HL-60 (cell line): ENCODE results near the gene NFASC.

ENCODE experiments used
- DNase-seq, 2 experiments: peaks; one replicate each; pipeline ENCODE4 v3.0.0-alpha.2; 2010 to 2020; ENCODE audit warnings: low read depth in 1 of 2, low spot score in 1 of 2
- H3K27ac ChIP-seq: fragments of 250-450 bp; sonication (Bioruptor Pico); replicated peaks from 2 replicates; pipeline ENCODE4 v1.5.1; 2020; ENCODE audit warnings: mild to moderate bottlenecking, moderate library complexity
- H3K27me3 ChIP-seq: fragments of 250-450 bp; sonication (Bioruptor Pico); 2 replicates; pipeline ENCODE4 v1.5.1; 2021; ENCODE audit warnings: mild to moderate bottlenecking, moderate library complexity; ENCODE audit not compliant: insufficient read depth, poor library complexity, severe bottlenecking
- H3K4me3 ChIP-seq: replicated peaks from 2 replicates; pipeline ENCODE4 v1.5.1; 2011; ENCODE audit warnings: mild to moderate bottlenecking, control low read depth, low read length; ENCODE audit not compliant: insufficient read depth
- CTCF ChIP-seq: IDR thresholded peaks from one replicate; pipeline ENCODE4 v1.5.1; 2011; ENCODE audit warnings: low read length, control low read depth, inconsistent platforms; ENCODE audit not compliant: insufficient read depth
- GABPA ChIP-seq: IDR thresholded peaks from 2 replicates; pipeline ENCODE4 v1.6.1; 2012; ENCODE audit warnings: low read depth
- POLR2AphosphoS5 ChIP-seq: IDR thresholded peaks from 2 replicates; pipeline ENCODE4 v1.6.1; 2012; ENCODE audit warnings: low read depth
- SPI1 ChIP-seq: IDR thresholded peaks from 2 replicates; pipeline ENCODE4 v1.6.1; 2012; ENCODE audit warnings: low read depth, mild to moderate bottlenecking, borderline replicate concordance
- TF ChIP-seq, protein P1 (sequence below): IDR thresholded peaks from 2 replicates; pipeline ENCODE4 v1.6.1; 2012; ENCODE audit warnings: low read depth; ENCODE audit not compliant: insufficient replicate concordance

The NFASC gene

DNA sequence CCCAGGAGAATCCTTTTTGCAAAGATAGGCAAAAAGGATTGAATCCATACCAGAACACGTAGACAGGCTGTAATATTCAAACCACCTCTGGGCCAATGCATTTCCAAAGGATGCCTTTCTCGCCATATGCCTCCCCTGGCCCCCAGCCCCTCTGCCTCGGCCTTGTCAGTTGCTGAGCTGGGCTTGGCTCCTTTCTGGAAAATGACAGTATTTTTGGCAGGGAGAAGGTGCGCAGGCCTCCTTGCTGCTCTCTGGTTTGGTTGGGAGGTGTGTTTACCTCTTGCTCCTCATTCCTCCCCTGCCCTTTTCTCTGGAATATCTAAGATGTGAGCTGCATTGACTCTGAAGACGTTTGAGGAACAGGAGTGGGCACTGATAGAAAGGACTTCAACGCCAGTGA lies 146.3 kb downstream of the NFASC start:
- no peak for DNase-seq
- no peak for TF ChIP-seq GABPA
- no peak for TF ChIP-seq CTCF
- no peak for TF ChIP-seq SPI1
- no peak for TF ChIP-seq POLR2AphosphoS5
- TF ChIP-seq, protein P1, sequence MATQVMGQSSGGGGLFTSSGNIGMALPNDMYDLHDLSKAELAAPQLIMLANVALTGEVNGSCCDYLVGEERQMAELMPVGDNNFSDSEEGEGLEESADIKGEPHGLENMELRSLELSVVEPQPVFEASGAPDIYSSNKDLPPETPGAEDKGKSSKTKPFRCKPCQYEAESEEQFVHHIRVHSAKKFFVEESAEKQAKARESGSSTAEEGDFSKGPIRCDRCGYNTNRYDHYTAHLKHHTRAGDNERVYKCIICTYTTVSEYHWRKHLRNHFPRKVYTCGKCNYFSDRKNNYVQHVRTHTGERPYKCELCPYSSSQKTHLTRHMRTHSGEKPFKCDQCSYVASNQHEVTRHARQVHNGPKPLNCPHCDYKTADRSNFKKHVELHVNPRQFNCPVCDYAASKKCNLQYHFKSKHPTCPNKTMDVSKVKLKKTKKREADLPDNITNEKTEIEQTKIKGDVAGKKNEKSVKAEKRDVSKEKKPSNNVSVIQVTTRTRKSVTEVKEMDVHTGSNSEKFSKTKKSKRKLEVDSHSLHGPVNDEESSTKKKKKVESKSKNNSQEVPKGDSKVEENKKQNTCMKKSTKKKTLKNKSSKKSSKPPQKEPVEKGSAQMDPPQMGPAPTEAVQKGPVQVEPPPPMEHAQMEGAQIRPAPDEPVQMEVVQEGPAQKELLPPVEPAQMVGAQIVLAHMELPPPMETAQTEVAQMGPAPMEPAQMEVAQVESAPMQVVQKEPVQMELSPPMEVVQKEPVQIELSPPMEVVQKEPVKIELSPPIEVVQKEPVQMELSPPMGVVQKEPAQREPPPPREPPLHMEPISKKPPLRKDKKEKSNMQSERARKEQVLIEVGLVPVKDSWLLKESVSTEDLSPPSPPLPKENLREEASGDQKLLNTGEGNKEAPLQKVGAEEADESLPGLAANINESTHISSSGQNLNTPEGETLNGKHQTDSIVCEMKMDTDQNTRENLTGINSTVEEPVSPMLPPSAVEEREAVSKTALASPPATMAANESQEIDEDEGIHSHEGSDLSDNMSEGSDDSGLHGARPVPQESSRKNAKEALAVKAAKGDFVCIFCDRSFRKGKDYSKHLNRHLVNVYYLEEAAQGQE: no peak
- Histone ChIP-seq H3K27ac (no peak overlapping the region), H3K4me3 (no peak overlapping the region), H3K27me3 (peaks cover 4% of the 10 kb centered on the region)

DNA sequence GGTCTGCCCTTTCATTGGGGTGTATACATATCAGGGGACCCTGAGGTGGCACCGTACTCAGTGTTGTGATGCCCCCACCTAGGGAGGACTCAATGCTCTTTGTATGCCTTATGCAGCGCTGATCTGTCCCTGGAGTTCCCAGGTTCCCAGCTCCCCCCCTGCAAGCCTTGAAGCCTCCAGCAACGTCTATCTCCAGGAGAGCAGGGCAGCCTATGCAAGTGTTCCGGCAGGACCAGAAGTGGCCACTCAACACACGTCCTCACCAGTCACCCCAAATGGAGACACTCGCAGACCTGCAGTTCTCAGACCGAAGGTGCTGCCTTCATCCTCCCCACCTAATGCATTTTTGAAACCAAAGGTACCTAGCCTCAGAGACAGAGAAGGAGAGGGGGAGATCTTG lies 147.1 kb downstream of the NFASC start:
- Histone ChIP-seq H3K4me3 (no peak overlapping the region), H3K27ac (no peak overlapping the region), H3K27me3 (peaks cover 4% of the 10 kb centered on the region)
- DNase-seq: no peak
- TF ChIP-seq CTCF (no peak), POLR2AphosphoS5 (no peak), SPI1 (no peak), GABPA (no peak)
- TF ChIP-seq, protein P1: no peak

GRCh38 chr1:205018381-205018780 lies 147.7 kb downstream of the NFASC start:
- H3K27me3 ChIP-seq: peaks cover 4% of the 10 kb centered on the region
- H3K4me3 ChIP-seq: no peak overlapping the region
- no peak for DNase-seq
- no peak overlapping the region for H3K27ac ChIP-seq
- TF ChIP-seq SPI1: no peak
- no peak for TF ChIP-seq CTCF
- TF ChIP-seq, protein P1: no peak
- no peak for TF ChIP-seq GABPA
- TF ChIP-seq POLR2AphosphoS5: no peak
